H1 (cell line): ENCODE data around the gene EEF2K. TPM values are rescaled to one million over a fixed set of nuclear protein-coding genes. Genes with fewer than 3 reads are reported as not detected.
A peak's percentile ranks its signal among the peaks of the same experiment; 100 is the strongest.

ENCODE experiments used
- CTCF ChIA-PET: fragments of 300-600 bp; sonication (Branson Sonifier 250); formaldehyde crosslinking; loops from one replicate; lab custom pipeline; 2021; ENCODE audit not compliant: partially characterized antibody; lab: Charles Lee
- POLR2A ChIA-PET: fragments of 300-600 bp; sonication (Branson Sonifier 250); formaldehyde crosslinking; loops from one replicate; lab custom pipeline; 2021; ENCODE audit warnings: inconsistent platforms; ENCODE audit not compliant: partially characterized antibody; lab: Charles Lee
- DNase-seq, 2 experiments: peaks; one replicate each; pipeline versions ENCODE4 v3.0.0 to v3.0.0-alpha.2; 2010 to 2022; ENCODE audit warnings: low spot score in 2 of 2, low read depth in 1 of 2, mixed read lengths in 1 of 2
- FAIRE-seq: peaks from 2 replicates; lab custom pipeline; 2011; peaks lifted over from hg19 to GRCh38; lab: Jason Lieb, UNC
- H2AFZ ChIP-seq: 2 replicates; pipeline ENCODE4 v1.8.1; 2012; ENCODE audit warnings: low read length, inconsistent platforms
- H2AK5ac ChIP-seq: 2 replicates; pipeline ENCODE4 v1.6.1; 2013; ENCODE audit warnings: low read depth, low read length
- H2BK120ac ChIP-seq: replicated peaks from 2 replicates; pipeline ENCODE3; 2013; ENCODE audit warnings: low read depth, low read length, inconsistent platforms
- H2BK12ac ChIP-seq: 2 replicates; pipeline ENCODE4 v1.6.1; 2013; ENCODE audit warnings: low read depth, low read length
- H2BK15ac ChIP-seq: 2 replicates; pipeline ENCODE4 v1.6.1; 2013; ENCODE audit warnings: low read length
- H2BK20ac ChIP-seq: 2 replicates; pipeline ENCODE4 v1.6.1; 2013; ENCODE audit warnings: low read length
- H2BK5ac ChIP-seq: 2 replicates; pipeline ENCODE4 v1.6.1; 2013; ENCODE audit warnings: low read depth, low read length
- H3K14ac ChIP-seq: 2 replicates; pipeline ENCODE4 v1.6.1; 2013; ENCODE audit warnings: inconsistent platforms; ENCODE audit not compliant: insufficient read length
- H3K18ac ChIP-seq: 2 replicates; pipeline ENCODE4 v1.6.1; 2013; ENCODE audit warnings: low read length; ENCODE audit errors: extremely low read depth
- H3K23ac ChIP-seq: 2 replicates; pipeline ENCODE4 v1.6.1; 2013; ENCODE audit warnings: inconsistent platforms; ENCODE audit not compliant: insufficient read length
- H3K23me2 ChIP-seq: 2 replicates; pipeline ENCODE4 v1.6.1; 2013; ENCODE audit warnings: low read depth, low read length
- H3K27ac ChIP-seq: 2 replicates; pipeline ENCODE4 v1.6.1; 2011; ENCODE audit warnings: low read depth, low read length, inconsistent platforms
- H3K27me3 ChIP-seq, 4 experiments: replicated peaks in 1 of 4; 1 replicate in 1 of 4; 2 replicates in 3 of 4; pipeline versions ENCODE4 v1.6.1 to v1.8.1; 2011 to 2013; ENCODE audit warnings: low read length in 3 of 4, mild to moderate bottlenecking in 3 of 4, inconsistent platforms in 2 of 4, mixed read lengths in 2 of 4, moderate library complexity in 1 of 4; ENCODE audit not compliant: control insufficient read depth in 3 of 4, insufficient read depth in 3 of 4; ENCODE audit errors: extremely low read depth in 1 of 4
- H3K36me3 ChIP-seq, 4 experiments: 2 replicates each; pipeline versions ENCODE4 v1.6.1 to v1.8.1; 2011 to 2013; ENCODE audit warnings: mild to moderate bottlenecking in 4 of 4, low read length in 3 of 4, moderate library complexity in 2 of 4, control low read depth in 1 of 4, inconsistent platforms in 1 of 4; ENCODE audit not compliant: insufficient read depth in 4 of 4, control insufficient read depth in 2 of 4
- H3K4ac ChIP-seq: replicated peaks from 2 replicates; pipeline ENCODE3; 2013; ENCODE audit warnings: low read length, low read depth, mixed read lengths, inconsistent platforms; ENCODE audit not compliant: insufficient read length
- H3K4me1 ChIP-seq, 4 experiments: replicated peaks in 1 of 4; 1 replicate in 1 of 4; 2 replicates in 3 of 4; pipeline versions ENCODE4 v1.6.1 to v1.8.1; 2011 to 2013; ENCODE audit warnings: low read length in 3 of 4, inconsistent platforms in 2 of 4, mixed read lengths in 1 of 4; ENCODE audit not compliant: insufficient read depth in 4 of 4, control insufficient read depth in 3 of 4
- H3K4me2 ChIP-seq, 2 experiments: 2 replicates each; pipeline versions ENCODE4 v1.6.1 to v1.8.1; 2011 to 2013; ENCODE audit warnings: low read depth in 2 of 2, low read length in 2 of 2, control low read depth in 1 of 2, inconsistent platforms in 1 of 2, mild to moderate bottlenecking in 1 of 2; ENCODE audit not compliant: insufficient read depth in 1 of 2
- H3K4me3 ChIP-seq, 4 experiments: fragments of 200-600, 300-600 bp in 1 of 4; sonication (generic), shearing (Covaris generic), sonication (Bioruptor Twin) in 1 of 4; 2 replicates each; pipeline versions ENCODE4 v1.5.1 to v1.8.1; 2011 to 2016; ENCODE audit warnings: low read length in 4 of 4, low read depth in 3 of 4, control low read depth in 2 of 4, inconsistent platforms in 2 of 4, mild to moderate bottlenecking in 2 of 4, mixed read lengths in 1 of 4, moderate library complexity in 1 of 4; ENCODE audit not compliant: insufficient read depth in 2 of 4; ENCODE audit errors: extremely low read depth in 1 of 4
- H3K56ac ChIP-seq: replicated peaks from 2 replicates; pipeline ENCODE3; 2013; ENCODE audit warnings: low read depth, mild to moderate bottlenecking, mixed read lengths, low read length, inconsistent platforms; ENCODE audit not compliant: insufficient read length
- H3K79me1 ChIP-seq: 2 replicates; pipeline ENCODE4 v1.6.1; 2013; ENCODE audit warnings: low read depth, low read length, control low read depth
- H3K79me2 ChIP-seq, 2 experiments: 2 replicates each; pipeline versions ENCODE4 v1.6.1 to v1.8.1; 2012 to 2013; ENCODE audit warnings: low read length in 2 of 2, mild to moderate bottlenecking in 2 of 2, inconsistent platforms in 1 of 2; ENCODE audit not compliant: insufficient read depth in 2 of 2, control insufficient read depth in 1 of 2
- H3K9ac ChIP-seq, 4 experiments: replicated peaks in 1 of 4; 1 replicate in 1 of 4; 2 replicates in 3 of 4; pipeline versions ENCODE4 v1.6.1 to v1.8.1; 2011 to 2013; ENCODE audit warnings: low read depth in 3 of 4, low read length in 3 of 4, control low read depth in 2 of 4, mild to moderate bottlenecking in 2 of 4, moderate library complexity in 2 of 4, inconsistent platforms in 1 of 4; ENCODE audit errors: extremely low read depth in 1 of 4
- H3K9me3 ChIP-seq, 2 experiments: 2 replicates each; pipeline versions ENCODE4 v1.6.1 to v1.8.1; 2012 to 2013; ENCODE audit warnings: mild to moderate bottlenecking in 2 of 2, moderate library complexity in 2 of 2, control low read depth in 1 of 2, inconsistent platforms in 1 of 2, low read depth in 1 of 2, low read length in 1 of 2, mixed read lengths in 1 of 2; ENCODE audit not compliant: insufficient read depth in 2 of 2
- H4K20me1 ChIP-seq, 2 experiments: replicated peaks in 1 of 2; 2 replicates each; pipeline versions ENCODE3 to v1.8.1; 2011 to 2013; ENCODE audit warnings: inconsistent platforms in 2 of 2, low read length in 2 of 2, mild to moderate bottlenecking in 1 of 2; ENCODE audit not compliant: insufficient read depth in 2 of 2, control insufficient read depth in 1 of 2
- H4K5ac ChIP-seq: 2 replicates; pipeline ENCODE4 v1.6.1; 2013; ENCODE audit warnings: low read length, low read depth, mixed read lengths, inconsistent platforms; ENCODE audit not compliant: insufficient read length
- H4K8ac ChIP-seq: 2 replicates; pipeline ENCODE4 v1.8.0; 2013; ENCODE audit warnings: mild to moderate bottlenecking, moderate library complexity, low read length, inconsistent platforms; ENCODE audit not compliant: insufficient read depth; ENCODE audit errors: extremely low read depth
- H4K91ac ChIP-seq: replicated peaks from 2 replicates; pipeline ENCODE3; 2013; ENCODE audit warnings: low read length, mixed read lengths, inconsistent platforms; ENCODE audit not compliant: insufficient read length
- CREB1 ChIP-seq: IDR thresholded peaks from 2 replicates; pipeline ENCODE4 v1.6.1; 2012; ENCODE audit warnings: inconsistent platforms
- CTBP2 ChIP-seq: IDR thresholded peaks from 2 replicates; pipeline ENCODE4 v1.7.0; 2011; ENCODE audit warnings: borderline replicate concordance, mild to moderate bottlenecking, moderate library complexity, mixed read lengths, low read length; ENCODE audit not compliant: insufficient read depth, insufficient read length
- SRF ChIP-seq: IDR thresholded peaks from 2 replicates; pipeline ENCODE4 v1.6.1; 2011; ENCODE audit warnings: mild to moderate bottlenecking, low read depth, low read length, moderate library complexity
- WGBS, 2 experiments: shearing (Covaris generic) in 1 of 2; methylation state at CpG; one replicate each; pipeline versions ENCODE4 v1.1.6 to v1.1.7; 2013 to 2015; ENCODE audit warnings: low lambda C conversion rate in 2 of 2, mixed read lengths in 2 of 2, inconsistent platforms in 1 of 2, low coverage in 1 of 2, missing lambda C conversion rate in 1 of 2; ENCODE audit not compliant: insufficient replicate concordance in 2 of 2, insufficient coverage in 1 of 2, insufficient read length in 1 of 2; ENCODE audit errors: extremely low coverage in 1 of 2, missing lambda C conversion rate in 1 of 2; 5-methylcytosine and 5-hydroxymethylcytosine counted together
- polyA plus RNA-seq, 7 experiments: library from polyadenylated mRNA; depleted of rRNA in 3 of 7; stranded (reverse) in 5 of 7; unstranded in 2 of 7; fragments of >200 nt in 5 of 7; fragments of 200-250 nt in 2 of 7; gene quantifications; 1 replicate in 5 of 7; 2 replicates in 1 of 7; 4 replicates in 1 of 7; pipeline versions ENCODE4 v1.2.1 to v1.2.3, GENCODE V29; 2011 to 2013; ENCODE audit warnings: missing spikeins in 2 of 7, mixed read lengths in 2 of 7
- total RNA-seq: library from RNA; stranded (reverse); fragmentation: NEBNext Ultra II Directional; extraction: Animal tissue kit (Norgen Biotek cat#: 25700); gene quantifications from 2 replicates; pipeline ENCODE4 v1.2.1, GENCODE V29; 2021

EEF2K gene
- total and polyA plus RNA-seq, 2 of the 8 experiments (the other 6 are each of a cell fraction or from before 2014, with no cell fraction given) = 14.9 to 30.2 TPM

GRCh38 chr16:22213801-22214200 is 7.7 kb downstream of the EEF2K start:
- Histone ChIP-seq H3K18ac (no peak overlapping the region), H3K4me3 (no peak overlapping the region), H3K4me2 (no peak overlapping the region), H2BK12ac (no peak overlapping the region), H4K20me1 (peaks cover 0 to 1% of the 10 kb centered on the region in 2 experiments), H4K8ac (no peak overlapping the region), H3K79me2 (peaks cover 0 to 35% of the 10 kb centered on the region in 2 experiments; a peak in 2 of 4 replicates), H2BK5ac (no peak overlapping the region), H2BK15ac (no peak overlapping the region), H3K79me1 (peaks cover 5% of the 10 kb centered on the region; the same call in 1 of the 2 replicates), H3K4ac (no peak overlapping the region), H3K36me3 (no peaks in the 10 kb centered on the region; a peak in 1 of 8 replicates), H2AK5ac (no peak overlapping the region), H3K14ac (no peak overlapping the region), H3K23ac (no peak overlapping the region), H4K5ac (no peak overlapping the region), H3K27me3 (no peaks in the 10 kb centered on the region), H3K9ac (no peak overlapping the region), H3K9me3 (peaks cover 0 to 6% of the 10 kb centered on the region in 2 experiments; a peak in 1 of 4 replicates), H2BK120ac (no peak overlapping the region), H2AFZ (no peak overlapping the region), H2BK20ac (no peak overlapping the region), H3K27ac (no peak overlapping the region), H3K23me2 (no peaks in the 10 kb centered on the region), H4K91ac (no peak overlapping the region), H3K56ac (no peak overlapping the region), H3K4me1 (no peaks in the 10 kb centered on the region)
- FAIRE-seq (no peak), DNase-seq (no peak)
- ChIA-PET POLR2A (interaction anchor here (1.5 kb wide), 1 partner anchor 11 kb away, joined by 3 read pairs; no protein-coding TSS in a partner anchor), CTCF (interaction anchor here (1.3 to 11.1 kb wide), 2 partner anchors 12 to 125 kb away, joined by 3 to 66 read pairs; no protein-coding TSS in a partner anchor)
- 95% methylated on average over 3 of the region's 3 CpGs; no CpG with 5 or more reads in 1 of the 2 experiments for WGBS, 2 experiments
- TF ChIP-seq SRF (peak; percentile 52; the same call in 1 of the 2 replicates), CREB1 (no peak), CTBP2 (no peak)
